A673 (cell line): ENCODE results near the gene ERLEC1. TPM values are rescaled to one million over a fixed set of nuclear protein-coding genes. Genes with fewer than 3 reads are reported as not detected.

ENCODE experiments used
- BruUV-seq: library from RNA; stranded (reverse); fragments of 400-500 nt; replicated peaks from 2 replicates; lab custom pipeline; 2021; lab: Mats Ljungman, UMichigan
- CTCF ChIA-PET: fragments of 300-600 bp; sonication (Branson Sonifier 250); formaldehyde crosslinking; loops from one replicate; lab custom pipeline; 2022; ENCODE audit warnings: antibody characterized with exemption; lab: Charles Lee
- POLR2A ChIA-PET: fragments of 300-600 bp; sonication (Branson Sonifier 250); formaldehyde crosslinking; loops from one replicate; lab custom pipeline; 2022; ENCODE audit warnings: antibody characterized with exemption; ENCODE audit not compliant: low non-redundant PET; lab: Charles Lee
- DNase-seq: peaks from one replicate; pipeline ENCODE4 v3.0.0-alpha.2; 2015; ENCODE audit warnings: low spot score
- H3K27ac ChIP-seq: fragments of 200-600 bp; sonication (generic); 2 replicates; pipeline ENCODE4 v1.5.1; 2016; ENCODE audit warnings: mixed run types, low read depth, mild to moderate bottlenecking, mixed read lengths, antibody characterized with exemption, low read length; ENCODE audit not compliant: poor library complexity, severe bottlenecking
- H3K27me3 ChIP-seq: fragments of 200-600 bp; sonication (generic); replicated peaks from 2 replicates; pipeline ENCODE4 v1.6.1; 2017; ENCODE audit warnings: mixed run types, low read depth, mild to moderate bottlenecking, mixed read lengths, antibody characterized with exemption, low read length; ENCODE audit not compliant: insufficient read depth, poor library complexity
- H3K36me3 ChIP-seq: fragments of 200-600 bp; sonication (generic); 2 replicates; pipeline ENCODE4 v1.6.1; 2016; ENCODE audit warnings: mixed run types, mild to moderate bottlenecking, mixed read lengths, antibody characterized with exemption, low read length; ENCODE audit not compliant: insufficient read depth, poor library complexity, severe bottlenecking
- H3K4me1 ChIP-seq: fragments of 200-600 bp; sonication (generic); 2 replicates; pipeline ENCODE4 v1.6.1; 2017; ENCODE audit warnings: mixed run types, mild to moderate bottlenecking, mixed read lengths, antibody characterized with exemption, low read length; ENCODE audit not compliant: insufficient read depth, poor library complexity, severe bottlenecking
- H3K4me3 ChIP-seq: fragments of 200-600 bp; sonication (generic); 2 replicates; pipeline ENCODE4 v1.5.1; 2016; ENCODE audit warnings: low read depth, mixed run types, mild to moderate bottlenecking, mixed read lengths, low read length; ENCODE audit not compliant: poor library complexity, severe bottlenecking
- H3K9me3 ChIP-seq: fragments of 200-600 bp; sonication (generic); 2 replicates; pipeline ENCODE4 v1.6.1; 2016; ENCODE audit warnings: mixed run types, low read depth, mild to moderate bottlenecking, mixed read lengths, antibody characterized with exemption, low read length; ENCODE audit not compliant: poor library complexity, severe bottlenecking
- EZH2 ChIP-seq: fragments of 200-600 bp; sonication (generic); IDR thresholded peaks from 2 replicates; pipeline ENCODE4 v1.6.1; 2017; ENCODE audit warnings: borderline replicate concordance, low read depth, mild to moderate bottlenecking, mixed read lengths, antibody characterized with exemption, low read length; ENCODE audit not compliant: poor library complexity, severe bottlenecking
- intact Hi-C: fragments of 100-400 bp; cut with micrococcal nuclease; formaldehyde crosslinking; loops from one replicate; pipeline ENCODE4 v1.10.0; 2022; ENCODE audit not compliant: unreplicated experiment
- total RNA-seq: library from RNA; stranded (reverse); gene quantifications from 2 replicates; pipeline ENCODE4 v1.2.3, GENCODE V29; 2021
- TF ChIP-seq, protein P1 (sequence below): fragments of 300-800, 200-600 bp; sonication (generic); conservative IDR thresholded peaks from 2 replicates; pipeline ENCODE4 v1.5.1; 2017; ENCODE audit warnings: low read depth, mild to moderate bottlenecking, antibody characterized with exemption, low read length, moderate library complexity, mixed read lengths

Gene ERLEC1
- total RNA-seq, 1 experiment from 2014 or later: 27.7 TPM

DNA sequence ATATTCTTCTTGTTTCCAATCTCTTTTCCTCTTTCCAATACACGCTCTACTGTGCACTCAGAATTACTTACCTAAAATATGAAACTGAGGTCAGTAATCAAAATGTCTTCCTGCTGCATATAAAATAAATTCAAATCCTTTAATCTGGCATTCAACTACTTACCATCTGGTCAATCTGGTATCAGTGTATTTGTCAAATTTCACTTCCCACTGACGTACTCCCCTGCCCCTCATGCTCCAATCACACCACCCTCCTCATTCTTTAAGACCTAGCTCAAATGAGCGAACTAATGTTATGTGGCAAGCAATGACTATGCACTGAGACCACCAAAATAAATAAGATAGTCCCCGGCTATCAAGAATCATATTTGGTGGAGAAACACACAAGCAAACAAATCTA lies 6.8 kb upstream of the ERLEC1 start:
- intact Hi-C loops: no loop called here
- no peak overlapping the region for H3K4me3 ChIP-seq
- TF ChIP-seq, protein P1, sequence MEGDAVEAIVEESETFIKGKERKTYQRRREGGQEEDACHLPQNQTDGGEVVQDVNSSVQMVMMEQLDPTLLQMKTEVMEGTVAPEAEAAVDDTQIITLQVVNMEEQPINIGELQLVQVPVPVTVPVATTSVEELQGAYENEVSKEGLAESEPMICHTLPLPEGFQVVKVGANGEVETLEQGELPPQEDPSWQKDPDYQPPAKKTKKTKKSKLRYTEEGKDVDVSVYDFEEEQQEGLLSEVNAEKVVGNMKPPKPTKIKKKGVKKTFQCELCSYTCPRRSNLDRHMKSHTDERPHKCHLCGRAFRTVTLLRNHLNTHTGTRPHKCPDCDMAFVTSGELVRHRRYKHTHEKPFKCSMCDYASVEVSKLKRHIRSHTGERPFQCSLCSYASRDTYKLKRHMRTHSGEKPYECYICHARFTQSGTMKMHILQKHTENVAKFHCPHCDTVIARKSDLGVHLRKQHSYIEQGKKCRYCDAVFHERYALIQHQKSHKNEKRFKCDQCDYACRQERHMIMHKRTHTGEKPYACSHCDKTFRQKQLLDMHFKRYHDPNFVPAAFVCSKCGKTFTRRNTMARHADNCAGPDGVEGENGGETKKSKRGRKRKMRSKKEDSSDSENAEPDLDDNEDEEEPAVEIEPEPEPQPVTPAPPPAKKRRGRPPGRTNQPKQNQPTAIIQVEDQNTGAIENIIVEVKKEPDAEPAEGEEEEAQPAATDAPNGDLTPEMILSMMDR: no peak
- no peak for TF ChIP-seq EZH2
- DNase-seq: no peak
- no peak overlapping the region for H3K27ac ChIP-seq
- BruUV-seq: no TSS peak
- H3K9me3 ChIP-seq: no peaks in the 10 kb centered on the region
- H3K36me3 ChIP-seq: peaks cover 11% of the 10 kb centered on the region
- peaks cover 7% of the 10 kb centered on the region for H3K4me1 ChIP-seq
- ChIA-PET CTCF (no interaction called here), POLR2A (no interaction called here)
- no peaks in the 10 kb centered on the region for H3K27me3 ChIP-seq

DNA sequence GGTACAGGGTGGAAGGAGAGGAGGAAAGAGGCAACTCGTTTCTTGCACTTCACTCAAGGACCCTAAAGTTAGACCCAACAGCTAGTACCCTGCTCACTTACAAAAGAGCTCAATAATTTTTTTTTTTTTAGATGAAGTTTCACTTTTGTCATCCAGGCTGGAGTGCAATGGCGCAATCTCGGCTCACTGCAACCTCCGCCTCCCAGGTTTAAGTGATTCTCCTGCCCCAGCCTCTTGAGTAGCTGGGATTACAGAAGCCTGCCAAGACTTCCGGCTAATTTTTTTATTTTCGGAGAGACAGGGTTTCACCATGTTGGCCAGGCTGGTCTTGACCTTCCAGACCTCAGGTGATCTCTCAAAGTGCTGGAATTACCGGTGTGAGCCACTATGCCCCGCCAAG lies 4.2 kb upstream of the ERLEC1 start:
- Histone ChIP-seq H3K4me1 (peaks cover 10% of the 10 kb centered on the region), H3K9me3 (no peaks in the 10 kb centered on the region), H3K36me3 (peaks cover 8% of the 10 kb centered on the region), H3K4me3 (no peak overlapping the region), H3K27ac (no peak overlapping the region), H3K27me3 (no peaks in the 10 kb centered on the region)
- ChIA-PET POLR2A (interaction anchor here (0.7 kb wide), 1 partner anchor 296 kb away, joined by 4 read pairs; no protein-coding TSS in a partner anchor), CTCF (no interaction called here)
- BruUV-seq: no TSS peak
- DNase-seq: no peak
- TF ChIP-seq, protein P1: no peak
- TF ChIP-seq EZH2: no peak
- intact Hi-C loops: no loop called here

DNA sequence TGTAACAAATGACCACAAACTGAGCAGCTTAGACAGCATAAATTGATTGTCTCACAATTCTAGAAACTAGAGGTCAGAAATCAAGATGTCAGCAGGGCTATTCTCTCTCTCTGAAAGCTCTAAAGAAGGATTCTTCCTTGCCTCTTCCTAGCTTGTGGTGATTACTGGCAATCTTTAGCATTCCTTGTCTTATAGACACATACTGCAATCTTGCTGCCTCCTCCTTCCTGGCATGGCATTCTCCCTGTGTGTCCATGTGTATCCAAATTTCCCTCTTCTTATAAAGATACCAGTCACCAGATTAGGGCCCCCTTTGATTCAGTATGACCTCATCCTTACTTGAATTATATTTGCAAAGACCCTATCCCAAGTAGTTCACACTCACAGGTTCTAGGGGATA lies 2.4 kb upstream of the ERLEC1 start:
- Histone ChIP-seq H3K4me1 (peaks cover 10% of the 10 kb centered on the region), H3K27ac (no peak overlapping the region), H3K36me3 (peaks cover 4% of the 10 kb centered on the region), H3K27me3 (no peaks in the 10 kb centered on the region), H3K4me3 (no peak overlapping the region), H3K9me3 (no peaks in the 10 kb centered on the region)
- no peak for TF ChIP-seq EZH2
- TF ChIP-seq, protein P1: no peak
- DNase-seq: no peak
- ChIA-PET POLR2A (no interaction called here), CTCF (no interaction called here)
- intact Hi-C loops: no loop called here
- no TSS peak for BruUV-seq
